IMR-90 (cell line): ENCODE results near the gene BDNF. TPM values are rescaled to one million over a fixed set of nuclear protein-coding genes. Genes with fewer than 3 reads are reported as not detected.

Experiments
- ATAC-seq: fragments of 200-7000 bp; cut with Tn5 transposase; 2 replicates; pipeline ENCODE4 v1.9.1; 2020; ENCODE audit warnings: low read depth, mild to moderate bottlenecking, moderate library complexity
- BruUV-seq: library from RNA; stranded (reverse); fragments of 400-500 nt; replicated peaks from 2 replicates; lab custom pipeline; 2021; lab: Mats Ljungman, UMichigan
- CTCF ChIA-PET: fragments of 300-600 bp; formaldehyde crosslinking; extraction: SDS; loops from one replicate; lab custom pipeline; 2021; ENCODE audit warnings: antibody characterized with exemption; lab: Yijun Ruan, JAX
- POLR2A ChIA-PET: fragments of 300-600 bp; sonication (Branson Sonifier 250); formaldehyde crosslinking; loops from one replicate; lab custom pipeline; 2022; ENCODE audit warnings: antibody characterized with exemption; ENCODE audit not compliant: unreplicated experiment; lab: Charles Lee
- DNase-seq: peaks from one replicate; pipeline ENCODE4 v3.0.0; 2013
- H2AFZ ChIP-seq: replicated peaks from 2 replicates; pipeline ENCODE3; 2013; ENCODE audit warnings: low read length, mild to moderate bottlenecking; ENCODE audit not compliant: poor library complexity
- H2AK5ac ChIP-seq: 2 replicates; pipeline ENCODE4 v1.6.1; 2013; ENCODE audit warnings: low read depth, low read length, inconsistent platforms
- H2AK9ac ChIP-seq: replicated peaks from 2 replicates; pipeline ENCODE3; 2013; ENCODE audit warnings: mild to moderate bottlenecking, low read depth, low read length, moderate library complexity; ENCODE audit not compliant: poor library complexity
- H2BK120ac ChIP-seq: 2 replicates; pipeline ENCODE4 v1.6.1; 2013; ENCODE audit warnings: low read depth, low read length, inconsistent platforms
- H2BK15ac ChIP-seq: 3 replicates; pipeline ENCODE4 v1.6.1; 2013; ENCODE audit warnings: low read depth, low read length, inconsistent platforms
- H2BK20ac ChIP-seq: 2 replicates; pipeline ENCODE4 v1.6.1; 2013; ENCODE audit warnings: low read depth, mild to moderate bottlenecking, inconsistent platforms, low read length, moderate library complexity
- H2BK5ac ChIP-seq: 2 replicates; pipeline ENCODE4 v1.6.1; 2013; ENCODE audit warnings: mild to moderate bottlenecking, low read depth, low read length, inconsistent platforms; ENCODE audit not compliant: poor library complexity, severe bottlenecking
- H3K14ac ChIP-seq: replicated peaks from 2 replicates; pipeline ENCODE4 v1.6.1; 2013; ENCODE audit warnings: low read depth, low read length, inconsistent platforms
- H3K18ac ChIP-seq: 2 replicates; pipeline ENCODE4 v1.6.1; 2013; ENCODE audit warnings: low read depth, low read length, control low read depth
- H3K23ac ChIP-seq: 2 replicates; pipeline ENCODE4 v1.6.1; 2013; ENCODE audit warnings: low read depth, low read length, inconsistent platforms
- H3K27ac ChIP-seq: 2 replicates; pipeline ENCODE4 v1.5.1; 2013; ENCODE audit warnings: mild to moderate bottlenecking, control low read depth, low read length; ENCODE audit not compliant: insufficient read depth
- H3K27me3 ChIP-seq: 2 replicates; pipeline ENCODE4 v1.6.1; 2013; ENCODE audit warnings: low read length; ENCODE audit not compliant: control insufficient read depth, insufficient read depth
- H3K36me3 ChIP-seq: 2 replicates; pipeline ENCODE4 v1.6.1; 2013; ENCODE audit warnings: low read length, mixed read lengths; ENCODE audit not compliant: control insufficient read depth, insufficient read depth
- H3K4ac ChIP-seq: 2 replicates; pipeline ENCODE4 v1.6.1; 2013; ENCODE audit warnings: low read depth, low read length, inconsistent platforms
- H3K4me1 ChIP-seq: 2 replicates; pipeline ENCODE4 v1.6.1; 2013; ENCODE audit warnings: low read length, mixed read lengths; ENCODE audit not compliant: control insufficient read depth, insufficient read depth
- H3K4me2 ChIP-seq: 2 replicates; pipeline ENCODE4 v1.6.1; 2013; ENCODE audit warnings: low read depth, mild to moderate bottlenecking, control low read depth, low read length, moderate library complexity
- H3K4me3 ChIP-seq: 2 replicates; pipeline ENCODE4 v1.5.1; 2013; ENCODE audit warnings: low read depth, mild to moderate bottlenecking, control low read depth, low read length, moderate library complexity; ENCODE audit not compliant: insufficient read depth
- H3K56ac ChIP-seq: 2 replicates; pipeline ENCODE4 v1.6.1; 2013; ENCODE audit warnings: low read length, inconsistent platforms; ENCODE audit not compliant: insufficient read depth; ENCODE audit errors: extremely low read depth
- H3K79me1 ChIP-seq, 2 experiments: 2 replicates each; pipeline ENCODE4 v1.6.1; 2013; ENCODE audit warnings: low read length in 2 of 2, inconsistent platforms in 1 of 2, low read depth in 1 of 2
- H3K9ac ChIP-seq: 2 replicates; pipeline ENCODE4 v1.6.1; 2013; ENCODE audit warnings: low read depth, low read length, control low read depth
- H3K9me1 ChIP-seq: 2 replicates; pipeline ENCODE4 v1.6.1; 2013; ENCODE audit warnings: low read length, inconsistent platforms; ENCODE audit not compliant: insufficient read depth
- H3K9me3 ChIP-seq: 2 replicates; pipeline ENCODE4 v1.6.1; 2013; ENCODE audit warnings: low read length; ENCODE audit not compliant: control insufficient read depth, insufficient read depth
- H4K20me1 ChIP-seq: 2 replicates; pipeline ENCODE4 v1.6.1; 2013; ENCODE audit warnings: low read length, inconsistent platforms; ENCODE audit not compliant: insufficient read depth
- H4K5ac ChIP-seq: 2 replicates; pipeline ENCODE4 v1.6.1; 2013; ENCODE audit warnings: mild to moderate bottlenecking, low read depth, low read length, control low read depth
- H4K8ac ChIP-seq, 2 experiments: 2 replicates each; pipeline ENCODE4 v1.6.1; 2013; ENCODE audit warnings: low read depth in 2 of 2, low read length in 2 of 2, control low read depth in 1 of 2, inconsistent platforms in 1 of 2
- H4K91ac ChIP-seq: 2 replicates; pipeline ENCODE4 v1.6.1; 2013; ENCODE audit warnings: low read depth, low read length, inconsistent platforms; ENCODE audit not compliant: insufficient read depth
- BHLHE40 ChIP-seq: fragments of 150-350 bp; IDR thresholded peaks from 2 replicates; pipeline ENCODE4 v1.6.1; 2016; ENCODE audit warnings: mild to moderate bottlenecking, low read depth, low read length
- CEBPB ChIP-seq: IDR thresholded peaks from 2 replicates; pipeline ENCODE4 v1.6.1; 2012; ENCODE audit warnings: low read depth, low read length, improper control_type of control experiment
- MAZ ChIP-seq: IDR thresholded peaks from 2 replicates; pipeline ENCODE4 v1.6.1; 2012; ENCODE audit warnings: low read depth, mild to moderate bottlenecking, low read length, improper control_type of control experiment, moderate library complexity, borderline replicate concordance
- MXI1 ChIP-seq: IDR thresholded peaks from 2 replicates; pipeline ENCODE4 v1.6.1; 2012; ENCODE audit warnings: low read depth, mild to moderate bottlenecking, low read length, moderate library complexity, borderline replicate concordance
- NFE2L2 ChIP-seq: fragments of 150-350 bp; IDR thresholded peaks from 2 replicates; pipeline ENCODE4 v1.6.1; 2016; ENCODE audit warnings: low read depth, mild to moderate bottlenecking, low read length
- POLR2A ChIP-seq: IDR thresholded peaks from 2 replicates; pipeline ENCODE4 v1.6.1; 2012; ENCODE audit warnings: mild to moderate bottlenecking, low read depth, low read length
- RAD21 ChIP-seq: IDR thresholded peaks from 2 replicates; pipeline ENCODE4 v1.6.1; 2012; ENCODE audit warnings: low read length, improper control_type of control experiment
- RFX5 ChIP-seq: IDR thresholded peaks from 2 replicates; pipeline ENCODE4 v1.8.0; 2012; ENCODE audit warnings: low read depth, mild to moderate bottlenecking, low read length, moderate library complexity
- SMC3 ChIP-seq: fragments of 150-350 bp; IDR thresholded peaks from 2 replicates; pipeline ENCODE4 v1.6.1; 2016; ENCODE audit warnings: low read depth, mild to moderate bottlenecking, antibody characterized with exemption, low read length, moderate library complexity
- WGBS, 2 experiments: methylation state at CpG; one replicate each; pipeline versions ENCODE4 v1.1.5 to v1.1.7; 2013; ENCODE audit warnings: missing lambda C conversion rate in 2 of 2; ENCODE audit not compliant: insufficient read length in 1 of 2; ENCODE audit errors: extremely low coverage in 2 of 2; 5-methylcytosine and 5-hydroxymethylcytosine counted together
- dilution Hi-C: fragments of 300-500 bp; cut with HindIII; formaldehyde crosslinking; loops from one replicate; pipeline ENCODE4 v1.14.3; 2018; ENCODE audit warnings: low sequenced_read_pairs; ENCODE audit not compliant: unreplicated experiment
- in situ Hi-C: fragments of 300-500 bp; cut with MboI; formaldehyde crosslinking; loops from 3 replicates; pipeline ENCODE4 v1.14.3; 2019; ENCODE audit warnings: low sequenced_read_pairs, inconsistent platforms, mixed read lengths
- intact Hi-C: fragments of 100-400 bp; cut with micrococcal nuclease; formaldehyde crosslinking; loops from 2 replicates; pipeline ENCODE4 v1.10.0; 2022
- polyA plus RNA-seq, 3 experiments: library from polyadenylated mRNA; depleted of rRNA; stranded (reverse); fragments of >200 nt; gene quantifications; 2 replicates each; pipeline ENCODE4 v1.2.3, GENCODE V29; 2012; ENCODE audit warnings: low replicate concordance in 1 of 3
- total RNA-seq: library from RNA; depleted of rRNA; stranded (reverse); fragments of >200 nt; gene quantifications from 2 replicates; pipeline ENCODE4 v1.2.3, GENCODE V29; 2012
- TF ChIP-seq, protein P1 (sequence below): conservative IDR thresholded peaks from 2 replicates; pipeline ENCODE4 v1.5.1; 2012; ENCODE audit warnings: mild to moderate bottlenecking, low read depth, low read length, improper control_type of control experiment
- TF ChIP-seq, protein P2 (sequence below): fragments of 150-350 bp; IDR thresholded peaks from 2 replicates; pipeline ENCODE4 v1.6.1; 2017; ENCODE audit warnings: mild to moderate bottlenecking, antibody characterized with exemption, low read length, low read depth

BDNF gene
- total and polyA plus RNA-seq, 2 of the 4 experiments (the other 2 are of a cell fraction), result 94.8 to 152 TPM

DNA sequence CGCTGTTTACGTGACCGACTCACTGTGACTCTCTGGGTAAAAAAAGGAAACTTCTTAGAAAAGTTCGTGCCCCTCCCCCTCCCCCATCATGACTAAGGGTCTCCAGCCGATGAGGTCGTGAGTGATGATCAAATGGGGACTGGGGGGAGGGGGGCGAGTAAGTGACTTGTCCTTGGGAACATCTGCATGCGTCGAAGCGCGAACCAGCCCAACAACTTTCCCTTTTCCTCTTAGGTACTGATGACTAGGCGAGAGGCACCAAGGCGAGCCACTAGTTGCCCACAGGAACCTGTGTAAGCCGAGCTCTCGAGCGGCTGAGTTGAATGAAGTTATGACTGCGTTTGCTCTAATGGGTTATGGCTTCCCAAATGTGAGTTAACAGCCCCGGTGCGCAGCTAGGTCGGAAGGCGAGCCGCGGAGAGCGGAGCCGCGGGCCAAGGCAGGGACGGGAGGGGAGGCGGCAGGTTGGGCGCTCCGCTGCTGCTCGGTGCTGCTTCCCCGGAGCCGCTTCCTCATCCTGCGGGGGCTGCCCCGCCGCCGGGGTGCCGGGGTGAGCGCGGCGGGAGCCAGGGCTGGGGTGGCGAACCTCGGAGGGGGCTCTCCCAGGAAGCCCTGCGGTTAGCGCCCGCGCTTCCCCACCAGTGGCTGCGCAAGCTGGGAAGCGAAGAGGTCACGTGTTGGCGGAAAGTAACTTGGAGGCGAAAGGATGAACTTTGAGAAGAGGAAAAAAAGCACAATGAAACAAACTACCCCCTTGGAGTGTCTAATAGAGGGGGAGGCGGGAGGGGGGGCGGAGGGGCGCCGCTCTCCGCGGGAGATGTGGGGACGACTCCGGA is 22.1 kb upstream of the BDNF start:
- H3K4me1 ChIP-seq, result peaks cover 5% of the 10 kb centered on the region
- peak overlapping the region; percentile 88 for H3K23ac ChIP-seq
- no TSS peak for BruUV-seq
- peak overlapping the region; percentile 58 for H2BK20ac ChIP-seq
- H3K4me3 ChIP-seq, result peak overlapping the region; percentile 55
- H4K20me1 ChIP-seq, result no peaks in the 10 kb centered on the region
- no peak overlapping the region for H2AK5ac ChIP-seq
- H3K4me2 ChIP-seq, result peak overlapping the region; percentile 99
- TF ChIP-seq CEBPB (no peak), POLR2A (no peak), SMC3 (no peak), RFX5 (peak; percentile 89), BHLHE40 (peak; percentile 43), MXI1 (no peak), NFE2L2 (peak; percentile 13; the same call in 1 of the 2 replicates), MAZ (peak; percentile 45; the same call in 1 of the 2 replicates), RAD21 (no peak)
- TF ChIP-seq, protein P1, sequence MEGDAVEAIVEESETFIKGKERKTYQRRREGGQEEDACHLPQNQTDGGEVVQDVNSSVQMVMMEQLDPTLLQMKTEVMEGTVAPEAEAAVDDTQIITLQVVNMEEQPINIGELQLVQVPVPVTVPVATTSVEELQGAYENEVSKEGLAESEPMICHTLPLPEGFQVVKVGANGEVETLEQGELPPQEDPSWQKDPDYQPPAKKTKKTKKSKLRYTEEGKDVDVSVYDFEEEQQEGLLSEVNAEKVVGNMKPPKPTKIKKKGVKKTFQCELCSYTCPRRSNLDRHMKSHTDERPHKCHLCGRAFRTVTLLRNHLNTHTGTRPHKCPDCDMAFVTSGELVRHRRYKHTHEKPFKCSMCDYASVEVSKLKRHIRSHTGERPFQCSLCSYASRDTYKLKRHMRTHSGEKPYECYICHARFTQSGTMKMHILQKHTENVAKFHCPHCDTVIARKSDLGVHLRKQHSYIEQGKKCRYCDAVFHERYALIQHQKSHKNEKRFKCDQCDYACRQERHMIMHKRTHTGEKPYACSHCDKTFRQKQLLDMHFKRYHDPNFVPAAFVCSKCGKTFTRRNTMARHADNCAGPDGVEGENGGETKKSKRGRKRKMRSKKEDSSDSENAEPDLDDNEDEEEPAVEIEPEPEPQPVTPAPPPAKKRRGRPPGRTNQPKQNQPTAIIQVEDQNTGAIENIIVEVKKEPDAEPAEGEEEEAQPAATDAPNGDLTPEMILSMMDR, result no peak
- TF ChIP-seq, protein P2, sequence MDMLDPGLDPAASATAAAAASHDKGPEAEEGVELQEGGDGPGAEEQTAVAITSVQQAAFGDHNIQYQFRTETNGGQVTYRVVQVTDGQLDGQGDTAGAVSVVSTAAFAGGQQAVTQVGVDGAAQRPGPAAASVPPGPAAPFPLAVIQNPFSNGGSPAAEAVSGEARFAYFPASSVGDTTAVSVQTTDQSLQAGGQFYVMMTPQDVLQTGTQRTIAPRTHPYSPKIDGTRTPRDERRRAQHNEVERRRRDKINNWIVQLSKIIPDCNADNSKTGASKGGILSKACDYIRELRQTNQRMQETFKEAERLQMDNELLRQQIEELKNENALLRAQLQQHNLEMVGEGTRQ, result peak; percentile 88
- no peaks in the 10 kb centered on the region for H3K36me3 ChIP-seq
- H2AK9ac ChIP-seq, result peak overlapping the region; percentile 31
- H3K9me1 ChIP-seq, result peaks cover 2% of the 10 kb centered on the region
- H3K9ac ChIP-seq, result peak overlapping the region; percentile 74
- peaks cover 12 to 16% of the 10 kb centered on the region in 2 experiments for H3K79me1 ChIP-seq
- in situ Hi-C loops, result loop anchor here (10.0 to 25.0 kb wide), 4 partner anchors 172 to 1440 kb away; no protein-coding TSS in a partner anchor
- peak overlapping the region; percentile 77; the same call in 2 of the 3 replicates for H2BK15ac ChIP-seq
- H3K9me3 ChIP-seq, result no peaks in the 10 kb centered on the region
- peak overlapping the region; percentile 51 for H3K4ac ChIP-seq
- DNase-seq, result peak; percentile 68
- H4K5ac ChIP-seq, result peak overlapping the region; percentile 19
- H3K18ac ChIP-seq, result peak overlapping the region; percentile 8
- H3K27ac ChIP-seq, result peak overlapping the region; percentile 85
- ChIA-PET POLR2A (interaction anchor here (0.6 kb wide), 2 partner anchors 20 to 348 kb away, joined by 3 to 4 read pairs; no protein-coding TSS in a partner anchor), CTCF (interaction anchor here (0.8 kb wide), 1 partner anchor 12 kb away, joined by 3 read pairs; no protein-coding TSS in a partner anchor)
- dilution Hi-C loops, result no loop called here
- peak overlapping the region; percentile 72 for H3K56ac ChIP-seq
- peak overlapping the region; percentile 80 for H2BK120ac ChIP-seq
- peak overlapping the region; percentile 92 for H2AFZ ChIP-seq
- H3K27me3 ChIP-seq, result no peaks in the 10 kb centered on the region
- H3K14ac ChIP-seq, result peak overlapping the region; percentile 11; the same call in 1 of the 2 replicates
- peak; percentile 24 for ATAC-seq
- H4K8ac ChIP-seq, result peak overlapping the region; percentile 55 to 85
- WGBS, 2 experiments, result 1% methylated on average over 17 of the region's 60 CpGs; no CpG with 5 or more reads in 1 of the 2 experiments
- peak overlapping the region; percentile 64 for H2BK5ac ChIP-seq
- H4K91ac ChIP-seq, result peak overlapping the region; percentile 35; the same call in 1 of the 2 replicates
- intact Hi-C loops, result loop anchor here (1.0 to 10.0 kb wide), 6 partner anchors 22 to 805 kb away; partner anchors contain the start of gene BDNF
